ENCODE measurements around the gene NAV3. TPM values are rescaled to one million over a fixed set of nuclear protein-coding genes. Genes with fewer than 3 reads are reported as not detected.

NAV3 gene
- total RNA-seq (2.1 and 9.0 TPM in 2 replicates), polyA plus RNA-seq (1.2 and 2.9 TPM in 2 replicates)

DNA sequence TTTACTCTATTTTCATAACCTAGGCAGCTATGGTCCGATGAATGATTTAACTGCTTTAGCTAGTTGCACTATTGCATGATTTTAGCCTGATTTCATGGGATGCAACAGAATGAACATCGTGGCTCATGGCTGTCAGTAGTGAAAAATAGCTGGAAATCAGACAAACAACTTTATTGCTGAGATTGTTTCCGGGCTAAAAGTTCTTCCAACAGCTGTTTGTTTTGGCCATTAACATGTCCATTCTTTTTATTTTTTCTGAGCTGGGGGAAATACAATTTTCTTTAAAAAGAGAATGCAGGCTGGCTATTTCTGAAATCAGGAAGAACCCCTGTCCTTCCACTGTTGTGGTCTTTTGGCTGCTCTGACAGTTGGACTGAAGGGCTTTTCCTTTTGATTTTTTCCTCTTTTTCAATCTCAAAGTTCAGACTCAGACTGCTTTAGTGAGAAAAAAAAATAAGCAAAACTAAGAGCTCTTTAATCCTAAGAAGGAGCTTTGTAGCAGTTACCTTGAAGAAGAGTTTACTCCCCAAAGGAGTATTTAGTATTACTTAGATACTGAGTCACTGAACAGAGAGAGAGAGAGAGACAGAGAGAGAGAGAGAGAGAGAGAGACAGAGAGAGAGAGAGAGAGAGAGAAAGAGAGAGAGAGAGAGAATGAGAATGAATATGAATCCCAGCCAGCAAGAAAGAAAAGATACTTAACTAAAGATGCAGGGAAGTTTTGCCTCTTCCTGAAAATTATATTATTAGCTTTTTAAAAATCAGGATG is at the start of gene NAV3:
Gene NAV3 (plus strand): TSS at position 312 of the 769 bp plus-strand sequence. CDS start 568 bp downstream, outside the sequence.
- Histone ChIP-seq H3K9me3 (ENCODE audit: low read depth) (no peaks in the 10 kb centered on the region), H3K4me3 (no peak within 1 kb of the TSS), H3K27me3 (no peaks in the 10 kb centered on the region), H3K27ac (no peak within 1 kb of the TSS), H3K4me1 (ENCODE audit: low read depth) (no peaks in the 10 kb centered on the region), H3K36me3 (no peaks in the 10 kb centered on the region)
- peak in 1 of 2 donors; percentile 71 for DNase-seq (ENCODE audit: low read depth in 1 of 2, low spot score in 1 of 2)
- no peak for TF ChIP-seq CTCF (IDR thresholded peaks at IDR 0.05; ENCODE audit: low read depth, low read length)

GRCh38 chr12:77782034-77782433 is 48.7 kb upstream of the NAV3 start:
- Histone ChIP-seq H3K9me3 (ENCODE audit: low read depth) (no peaks in the 10 kb centered on the region), H3K4me3 (no peak overlapping the region), H3K4me1 (ENCODE audit: low read depth) (no peaks in the 10 kb centered on the region), H3K27me3 (no peaks in the 10 kb centered on the region), H3K36me3 (no peaks in the 10 kb centered on the region), H3K27ac (no peak overlapping the region)
- TF ChIP-seq CTCF (IDR thresholded peaks at IDR 0.05; ENCODE audit: low read depth, low read length) = no peak
- DNase-seq (ENCODE audit: low read depth in 1 of 2, low spot score in 1 of 2) = no peak

DNA sequence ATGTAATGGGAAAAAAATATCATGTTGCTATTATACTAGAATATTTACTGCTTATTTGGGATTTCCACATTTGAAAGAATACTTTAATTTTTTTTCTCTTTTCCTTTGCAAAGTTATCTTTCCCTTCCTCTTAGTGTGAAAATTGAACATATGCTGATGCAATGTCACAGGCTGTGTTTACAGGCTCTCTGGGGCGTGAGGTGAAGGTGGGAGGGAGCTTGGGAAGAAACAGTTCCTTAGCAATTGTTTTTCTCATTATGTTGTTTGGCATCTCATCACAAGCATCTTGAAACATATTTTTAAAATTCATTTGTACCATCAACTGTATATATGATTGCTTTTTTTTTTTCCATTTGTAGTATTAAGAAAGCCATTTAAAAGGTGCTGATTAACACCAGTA is 47.9 kb upstream of the NAV3 start:
- no peak for TF ChIP-seq CTCF (IDR thresholded peaks at IDR 0.05; ENCODE audit: low read depth, low read length)
- Histone ChIP-seq H3K9me3 (ENCODE audit: low read depth) (no peaks in the 10 kb centered on the region), H3K4me3 (no peak overlapping the region), H3K27ac (no peak overlapping the region), H3K4me1 (ENCODE audit: low read depth) (no peaks in the 10 kb centered on the region), H3K36me3 (no peaks in the 10 kb centered on the region), H3K27me3 (no peaks in the 10 kb centered on the region)
- DNase-seq (ENCODE audit: low read depth in 1 of 2, low spot score in 1 of 2) = no peak

- TF ChIP-seq CTCF (IDR thresholded peaks at IDR 0.05; ENCODE audit: low read depth, low read length) = no peak
- Histone ChIP-seq H3K9me3 (ENCODE audit: low read depth) (no peaks in the 10 kb centered on the region), H3K4me1 (ENCODE audit: low read depth) (no peaks in the 10 kb centered on the region), H3K27me3 (no peaks in the 10 kb centered on the region), H3K36me3 (no peaks in the 10 kb centered on the region), H3K27ac (no peak overlapping the region), H3K4me3 (no peak overlapping the region)
- DNase-seq (ENCODE audit: low read depth in 1 of 2, low spot score in 1 of 2) = no peak
Measured at GRCh38 chr12:77785211-77785610, 45.5 kb upstream of the NAV3 start.

- DNase-seq (ENCODE audit: low read depth in 1 of 2, low spot score in 1 of 2) = no peak
- Histone ChIP-seq H3K36me3 (no peaks in the 10 kb centered on the region), H3K4me3 (no peak overlapping the region)
Measured at GRCh38 chr12:77786675-77787074, 44.0 kb upstream of the NAV3 start.

More at GRCh38 chr12:77786675-77787074, 44.0 kb upstream of the NAV3 start:
- H3K27ac ChIP-seq = no peak overlapping the region
- no peaks in the 10 kb centered on the region for H3K4me1 ChIP-seq (ENCODE audit: low read depth)
- no peaks in the 10 kb centered on the region for H3K9me3 ChIP-seq (ENCODE audit: low read depth)
- no peaks in the 10 kb centered on the region for H3K27me3 ChIP-seq
- TF ChIP-seq CTCF (IDR thresholded peaks at IDR 0.05; ENCODE audit: low read depth, low read length) = no peak

All from cardiac muscle cell (in vitro differentiated cells and primary cell).